ENCODE results near the gene SH3D19. TPM values are rescaled to one million over a fixed set of nuclear protein-coding genes. Genes with fewer than 3 reads are reported as not detected.

Gene SH3D19
- total RNA-seq, 1 experiment from 2014 or later: 29.7 TPM

DNA sequence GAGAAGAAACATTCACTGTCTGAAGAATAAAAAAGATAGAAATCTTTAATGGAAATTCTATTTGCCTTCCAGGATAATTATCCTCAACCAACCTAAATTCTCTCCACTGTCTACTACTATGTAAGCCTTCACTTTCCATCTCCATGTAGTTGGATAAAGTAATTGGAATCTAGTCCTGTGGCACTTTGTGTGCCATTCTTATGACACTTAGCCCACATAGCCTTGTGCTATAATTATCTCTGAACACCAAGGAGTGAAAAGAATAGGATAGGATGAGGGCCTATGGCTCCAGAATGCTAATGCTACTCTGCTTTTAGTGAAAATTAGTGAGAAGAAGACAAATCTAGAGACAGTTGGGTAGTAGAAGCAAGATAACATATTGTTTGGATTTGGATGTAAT, 28.2 kb downstream of the SH3D19 start:
- Mint-ChIP-seq H3K36me3 (ENCODE audit: insufficient read depth in 1 of 3, low read depth in 3 of 3) (peaks cover 7 to 10% (median 10%) of the 10 kb centered on the region in 3 experiments; a peak in 6 of 7 replicates), H3K9me3 (no peaks in the 10 kb centered on the region), H3K4me3 (no peak overlapping the region), H3K27ac (no peak overlapping the region), H3K27me3 (ENCODE audit: low read depth) (no peaks in the 10 kb centered on the region), H3K4me1 (peaks cover 12 to 25% of the 10 kb centered on the region in 2 experiments)
- Histone ChIP-seq H3K14ac (ENCODE audit: insufficient read depth, low read length) (no peak overlapping the region), H2BK120ac (ENCODE audit: low read depth, low read length, poor library complexity, severe bottlenecking) (no peak overlapping the region), H4K8ac (replicated peaks; ENCODE audit: insufficient read length, low read depth, low read length) (no peak overlapping the region), H4K5ac (ENCODE audit: insufficient read length, low read depth, low read length) (no peak overlapping the region), H3K79me2 (ENCODE audit: insufficient read depth, low read length) (peaks cover 9% of the 10 kb centered on the region; the same call in 1 of the 2 replicates), H3K23me2 (ENCODE audit: insufficient read length, low read depth, low read length, poor library complexity, severe bottlenecking) (no peaks in the 10 kb centered on the region), H2BK12ac (ENCODE audit: insufficient read length, low read depth, low read length) (no peak overlapping the region), H2BK15ac (ENCODE audit: low read depth, low read length) (no peak overlapping the region), H3K27ac (ENCODE audit: insufficient read length, low read depth, low read length) (no peak overlapping the region), H3K4me1 (ENCODE audit: insufficient read depth, low read length) (peaks cover 6% of the 10 kb centered on the region; the same call in 1 of the 2 replicates), H3K4ac (ENCODE audit: low read depth, low read length) (no peak overlapping the region), H3K9me3 (ENCODE audit: control insufficient read depth, low read depth, low read length) (no peaks in the 10 kb centered on the region), H2AFZ (ENCODE audit: low read length) (no peak overlapping the region), H3K79me1 (ENCODE audit: insufficient read depth, low read depth, low read length, poor library complexity, severe bottlenecking) (peaks cover 8% of the 10 kb centered on the region), H3K23ac (ENCODE audit: insufficient read length, low read depth, low read length) (no peak overlapping the region), H3K4me2 (ENCODE audit: insufficient read depth, insufficient read length, low read length) (no peak overlapping the region), H4K91ac (ENCODE audit: insufficient read length, low read depth, low read length) (no peak overlapping the region), H2BK5ac (ENCODE audit: insufficient read length, low read length) (no peak overlapping the region), H3K18ac (ENCODE audit: insufficient read length, low read depth, low read length) (no peak overlapping the region), H3T11ph (ENCODE audit: low read length) (no peak overlapping the region), H2BK20ac (ENCODE audit: low read depth, low read length, poor library complexity, severe bottlenecking) (no peak overlapping the region), H3K56ac (ENCODE audit: insufficient read length, low read depth, low read length) (no peak overlapping the region), H2AK5ac (ENCODE audit: insufficient read length, low read length) (no peak overlapping the region), H4K20me1 (ENCODE audit: control insufficient read depth, insufficient read depth, insufficient read length) (no peaks in the 10 kb centered on the region), H3K27me3 (ENCODE audit: insufficient read depth, low read length) (no peaks in the 10 kb centered on the region), H3K9ac (ENCODE audit: extremely low read depth, insufficient read length, low read length) (no peak overlapping the region)
- no peak for DNase-seq
- TF ChIP-seq, protein P1, sequence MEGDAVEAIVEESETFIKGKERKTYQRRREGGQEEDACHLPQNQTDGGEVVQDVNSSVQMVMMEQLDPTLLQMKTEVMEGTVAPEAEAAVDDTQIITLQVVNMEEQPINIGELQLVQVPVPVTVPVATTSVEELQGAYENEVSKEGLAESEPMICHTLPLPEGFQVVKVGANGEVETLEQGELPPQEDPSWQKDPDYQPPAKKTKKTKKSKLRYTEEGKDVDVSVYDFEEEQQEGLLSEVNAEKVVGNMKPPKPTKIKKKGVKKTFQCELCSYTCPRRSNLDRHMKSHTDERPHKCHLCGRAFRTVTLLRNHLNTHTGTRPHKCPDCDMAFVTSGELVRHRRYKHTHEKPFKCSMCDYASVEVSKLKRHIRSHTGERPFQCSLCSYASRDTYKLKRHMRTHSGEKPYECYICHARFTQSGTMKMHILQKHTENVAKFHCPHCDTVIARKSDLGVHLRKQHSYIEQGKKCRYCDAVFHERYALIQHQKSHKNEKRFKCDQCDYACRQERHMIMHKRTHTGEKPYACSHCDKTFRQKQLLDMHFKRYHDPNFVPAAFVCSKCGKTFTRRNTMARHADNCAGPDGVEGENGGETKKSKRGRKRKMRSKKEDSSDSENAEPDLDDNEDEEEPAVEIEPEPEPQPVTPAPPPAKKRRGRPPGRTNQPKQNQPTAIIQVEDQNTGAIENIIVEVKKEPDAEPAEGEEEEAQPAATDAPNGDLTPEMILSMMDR (conservative IDR thresholded peaks at IDR 0.05): no peak

Measured in H9 (cell line).